Measurements from ENCODE around the gene INPPL1.

The INPPL1 gene

GRCh38 chr11:72267956-72268617 is 43.5 kb downstream of the INPPL1 start:
- H3K4me3 ChIP-seq (ENCODE audit: low read length): no peak overlapping the region
- H3K36me3 ChIP-seq (replicated peaks; ENCODE audit: insufficient read depth, low read length): no peaks in the 10 kb centered on the region
- H3K9ac ChIP-seq (ENCODE audit: low read length): no peak overlapping the region
- H3K79me2 ChIP-seq (ENCODE audit: low read length): no peaks in the 10 kb centered on the region
- TF ChIP-seq EZH2phosphoT487 (IDR thresholded peaks at IDR 0.05; ENCODE audit: low read length) (no peak), EZH2 (optimal IDR thresholded peaks at IDR 0.05; ENCODE audit: low read depth, low read length) (no peak)
- TF ChIP-seq, protein P1, sequence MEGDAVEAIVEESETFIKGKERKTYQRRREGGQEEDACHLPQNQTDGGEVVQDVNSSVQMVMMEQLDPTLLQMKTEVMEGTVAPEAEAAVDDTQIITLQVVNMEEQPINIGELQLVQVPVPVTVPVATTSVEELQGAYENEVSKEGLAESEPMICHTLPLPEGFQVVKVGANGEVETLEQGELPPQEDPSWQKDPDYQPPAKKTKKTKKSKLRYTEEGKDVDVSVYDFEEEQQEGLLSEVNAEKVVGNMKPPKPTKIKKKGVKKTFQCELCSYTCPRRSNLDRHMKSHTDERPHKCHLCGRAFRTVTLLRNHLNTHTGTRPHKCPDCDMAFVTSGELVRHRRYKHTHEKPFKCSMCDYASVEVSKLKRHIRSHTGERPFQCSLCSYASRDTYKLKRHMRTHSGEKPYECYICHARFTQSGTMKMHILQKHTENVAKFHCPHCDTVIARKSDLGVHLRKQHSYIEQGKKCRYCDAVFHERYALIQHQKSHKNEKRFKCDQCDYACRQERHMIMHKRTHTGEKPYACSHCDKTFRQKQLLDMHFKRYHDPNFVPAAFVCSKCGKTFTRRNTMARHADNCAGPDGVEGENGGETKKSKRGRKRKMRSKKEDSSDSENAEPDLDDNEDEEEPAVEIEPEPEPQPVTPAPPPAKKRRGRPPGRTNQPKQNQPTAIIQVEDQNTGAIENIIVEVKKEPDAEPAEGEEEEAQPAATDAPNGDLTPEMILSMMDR (IDR thresholded peaks at IDR 0.05; ENCODE audit: low read length): no peak
- no peaks in the 10 kb centered on the region for H3K27me3 ChIP-seq (replicated peaks; ENCODE audit: insufficient read depth, low read length)
- H4K20me1 ChIP-seq (ENCODE audit: insufficient read depth, low read length): no peaks in the 10 kb centered on the region
- peak overlapping the region; percentile 25; the same call in 1 of the 2 replicates for H3K27ac ChIP-seq (ENCODE audit: low read length)
- DNase-seq: no peak
- peaks cover 11% of the 10 kb centered on the region for H3K4me1 ChIP-seq (ENCODE audit: low read length)
- no peak overlapping the region for H2AFZ ChIP-seq (ENCODE audit: low read length)
- no peaks in the 10 kb centered on the region for H3K9me3 ChIP-seq (replicated peaks; ENCODE audit: insufficient read depth, low read length)
- H3K4me2 ChIP-seq (ENCODE audit: low read depth, low read length): peak overlapping the region; percentile 31; the same call in 1 of the 2 replicates
- no peaks in the 10 kb centered on the region for H3K9me2 ChIP-seq (replicated peaks; ENCODE audit: insufficient read depth, low read length)
- no peaks in the 10 kb centered on the region for H3F3A ChIP-seq (ENCODE audit: insufficient read depth, low read length)

DNA sequence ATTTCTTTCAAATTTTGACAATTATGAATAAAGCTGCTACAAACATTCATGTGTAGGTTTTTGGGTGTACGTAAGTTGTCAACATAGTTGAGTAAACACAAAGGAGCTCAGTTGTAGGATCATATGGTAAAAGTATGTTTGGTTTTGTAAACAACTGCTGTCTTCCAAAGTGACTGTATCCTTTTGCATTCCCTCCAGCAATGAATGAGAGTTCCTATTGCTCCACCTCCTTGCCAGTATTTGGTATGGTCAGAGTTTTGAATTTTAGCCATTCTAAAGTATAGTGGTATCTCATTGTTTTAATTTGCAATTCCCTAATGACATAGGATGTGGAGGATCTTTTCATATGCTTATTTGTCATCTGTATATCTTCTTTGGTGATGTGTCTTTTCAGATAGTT is 47.4 kb downstream of the INPPL1 start:
- H3K9me2 ChIP-seq (replicated peaks; ENCODE audit: insufficient read depth, low read length): no peaks in the 10 kb centered on the region
- H3K36me3 ChIP-seq (replicated peaks; ENCODE audit: insufficient read depth, low read length): no peaks in the 10 kb centered on the region
- no peaks in the 10 kb centered on the region for H3K27me3 ChIP-seq (replicated peaks; ENCODE audit: insufficient read depth, low read length)
- H3K27ac ChIP-seq (ENCODE audit: low read length): no peak overlapping the region
- no peak overlapping the region for H3K4me2 ChIP-seq (ENCODE audit: low read depth, low read length)
- H3K9ac ChIP-seq (ENCODE audit: low read length): no peak overlapping the region
- H2AFZ ChIP-seq (ENCODE audit: low read length): no peak overlapping the region
- peaks cover 7% of the 10 kb centered on the region for H3F3A ChIP-seq (ENCODE audit: insufficient read depth, low read length)
- no peak for DNase-seq
- H3K79me2 ChIP-seq (ENCODE audit: low read length): no peaks in the 10 kb centered on the region
- no peaks in the 10 kb centered on the region for H4K20me1 ChIP-seq (ENCODE audit: insufficient read depth, low read length)
- no peak for TF ChIP-seq EZH2 (optimal IDR thresholded peaks at IDR 0.05; ENCODE audit: low read depth, low read length)
- TF ChIP-seq EZH2phosphoT487 (IDR thresholded peaks at IDR 0.05; ENCODE audit: low read length): no peak
- TF ChIP-seq, protein P1 (IDR thresholded peaks at IDR 0.05; ENCODE audit: low read length): no peak
- no peak overlapping the region for H3K4me3 ChIP-seq (ENCODE audit: low read length)
- H3K4me1 ChIP-seq (ENCODE audit: low read length): peaks cover 17% of the 10 kb centered on the region
- H3K9me3 ChIP-seq (replicated peaks; ENCODE audit: insufficient read depth, low read length): no peaks in the 10 kb centered on the region

- H3K79me2 ChIP-seq (ENCODE audit: low read length): no peaks in the 10 kb centered on the region
- H3K4me2 ChIP-seq (ENCODE audit: low read depth, low read length): no peak overlapping the region
- no peak for DNase-seq
- peaks cover 7% of the 10 kb centered on the region for H3F3A ChIP-seq (ENCODE audit: insufficient read depth, low read length)
- H3K27me3 ChIP-seq (replicated peaks; ENCODE audit: insufficient read depth, low read length): no peaks in the 10 kb centered on the region
- H3K4me3 ChIP-seq (ENCODE audit: low read length): no peak overlapping the region
- no peaks in the 10 kb centered on the region for H4K20me1 ChIP-seq (ENCODE audit: insufficient read depth, low read length)
- no peaks in the 10 kb centered on the region for H3K36me3 ChIP-seq (replicated peaks; ENCODE audit: insufficient read depth, low read length)
- no peaks in the 10 kb centered on the region for H3K9me3 ChIP-seq (replicated peaks; ENCODE audit: insufficient read depth, low read length)
- peaks cover 10% of the 10 kb centered on the region for H3K4me1 ChIP-seq (ENCODE audit: low read length)
- no peaks in the 10 kb centered on the region for H3K9me2 ChIP-seq (replicated peaks; ENCODE audit: insufficient read depth, low read length)
- no peak overlapping the region for H3K9ac ChIP-seq (ENCODE audit: low read length)
- H3K27ac ChIP-seq (ENCODE audit: low read length): no peak overlapping the region
- TF ChIP-seq, protein P1 (IDR thresholded peaks at IDR 0.05; ENCODE audit: low read length): no peak
- no peak for TF ChIP-seq EZH2phosphoT487 (IDR thresholded peaks at IDR 0.05; ENCODE audit: low read length)
- TF ChIP-seq EZH2 (optimal IDR thresholded peaks at IDR 0.05; ENCODE audit: low read depth, low read length): no peak
- H2AFZ ChIP-seq (ENCODE audit: low read length): no peak overlapping the region
Observed at GRCh38 chr11:72274435-72274834, 49.9 kb downstream of the INPPL1 start.

Data from MM.1S (cell line).